Left renal cortex interstitium (tissue), 4 donors: Measurements from ENCODE around the gene SLC25A10. TPM values are rescaled to one million over a fixed set of nuclear protein-coding genes. Genes with fewer than 3 reads are reported as not detected.
"Not testable (repeated sequence)": the region's sequence is repeated elsewhere in the genome, so short reads cannot be mapped to it uniquely, and the experiment has no call there.

Experiments
- DNase-seq, 4 donors: peaks; one replicate each; pipeline ENCODE4 v3.0.0-alpha.2; 2013; ENCODE audit warnings: low read depth in 4 of 4, low spot score in 2 of 4, missing footprints in 1 of 4
- polyA plus RNA-seq, 4 donors: library from polyadenylated mRNA; unstranded; fragments of 120-200 nt; gene quantifications; one replicate each; pipeline ENCODE4 v1.2.1, GENCODE V29; 2013; ENCODE audit not compliant: insufficient read length in 4 of 4

The SLC25A10 gene
- polyA plus RNA-seq, 4 donors, result 11.7 to 22.9 (median 20.5) TPM

- no peak for DNase-seq
These were observed 7.6 kb downstream of the SLC25A10 start for GRCh38 chr17:81719410-81720266.

- DNase-seq, result no peak
These were observed 8.4 kb downstream of the SLC25A10 start for GRCh38 chr17:81720267-81721071.

- no peak for DNase-seq
These were observed 10.4 kb downstream of the SLC25A10 start for GRCh38 chr17:81722184-81723120.

- DNase-seq, result no peak
These were observed 11.6 kb downstream of the SLC25A10 start for GRCh38 chr17:81723651-81724209.

GRCh38 chr17:81725439-81725838 lies 13.4 kb downstream of the SLC25A10 start:
- DNase-seq, result no peak

- DNase-seq, result no peak
These were observed 13.9 kb downstream of the SLC25A10 start for GRCh38 chr17:81726004-81726403.

DNA sequence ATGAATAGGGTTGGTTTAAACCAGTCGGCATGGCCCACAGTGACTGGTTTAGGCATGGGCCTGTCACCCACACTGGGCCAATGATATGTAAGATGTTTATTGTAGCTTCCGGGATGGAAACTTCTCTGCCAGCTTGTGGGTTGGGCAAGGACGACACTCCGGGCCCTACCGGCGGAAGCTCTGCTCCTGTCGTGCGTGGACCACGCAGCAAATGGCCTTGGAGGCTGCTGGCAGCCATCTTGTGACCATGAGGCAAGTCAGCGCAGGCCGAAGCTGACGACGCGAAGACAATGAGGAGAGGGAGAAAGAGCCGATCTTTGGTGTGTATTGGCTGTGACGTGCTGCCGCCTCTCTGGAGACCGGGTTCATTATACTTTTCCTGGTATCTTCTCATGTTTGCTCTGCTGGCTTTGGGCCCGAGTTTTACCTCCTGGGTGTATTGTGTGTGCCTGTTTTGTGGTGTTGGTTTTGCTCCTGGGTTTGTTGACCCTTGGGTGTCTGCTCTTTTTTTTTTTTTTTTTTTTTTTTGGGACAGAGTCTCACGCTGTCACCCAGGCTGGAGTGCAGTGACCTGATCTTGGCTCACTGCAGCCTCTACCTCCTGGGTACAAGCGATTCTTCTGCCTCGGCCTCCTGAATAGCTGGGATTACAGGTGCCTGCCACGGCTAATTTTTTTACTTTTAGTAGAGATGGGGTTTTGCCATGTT lies 15.4 kb downstream of the SLC25A10 start:
- no peak for DNase-seq

DNA sequence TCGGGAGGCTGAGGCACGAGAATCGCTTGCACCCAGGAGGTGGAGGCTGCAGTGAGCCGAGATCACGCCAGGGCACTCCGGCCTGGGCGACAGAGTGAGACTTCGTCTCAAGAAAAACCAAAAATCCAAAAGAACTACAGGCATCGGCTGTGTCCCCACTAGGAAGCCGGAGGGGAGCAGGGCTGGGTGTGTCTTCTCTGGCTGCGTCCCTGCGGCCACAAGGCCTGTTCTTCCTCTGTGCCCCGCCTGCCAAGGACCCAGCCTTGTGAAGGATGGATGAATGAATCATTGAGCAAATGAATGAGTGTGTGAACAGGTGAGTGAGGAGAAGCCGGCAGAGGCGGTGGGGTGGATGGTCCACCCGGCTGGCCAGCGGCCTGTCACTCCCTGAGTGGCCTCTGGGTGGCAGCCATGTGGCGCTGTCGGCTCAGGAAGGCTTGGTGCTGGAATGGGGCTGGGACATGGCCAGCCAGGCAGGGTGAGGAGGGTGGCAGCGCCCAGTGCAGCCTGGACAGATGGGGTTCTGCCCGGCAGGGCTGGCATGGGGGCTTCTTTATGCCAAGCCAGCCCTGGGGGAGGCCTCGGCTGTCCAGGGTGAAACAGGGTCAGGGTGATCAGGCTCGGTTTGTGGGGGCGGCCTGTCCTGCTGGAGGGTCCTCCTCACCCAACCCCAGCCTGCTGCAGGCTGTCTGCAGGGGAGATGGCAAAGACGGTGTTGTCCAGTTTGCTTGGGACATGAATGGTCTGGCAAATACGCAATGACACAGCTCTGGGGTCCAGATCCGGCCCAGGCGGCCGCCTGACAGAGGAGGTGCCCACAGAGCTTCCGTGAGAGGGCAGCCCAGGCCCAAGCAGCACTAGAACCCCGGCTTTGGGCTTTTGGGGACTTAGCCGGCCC lies 21.7 kb downstream of the SLC25A10 start:
- no peak for DNase-seq

GRCh38 chr17:81734405-81735263 lies 22.6 kb downstream of the SLC25A10 start:
- DNase-seq, result no peak

DNA sequence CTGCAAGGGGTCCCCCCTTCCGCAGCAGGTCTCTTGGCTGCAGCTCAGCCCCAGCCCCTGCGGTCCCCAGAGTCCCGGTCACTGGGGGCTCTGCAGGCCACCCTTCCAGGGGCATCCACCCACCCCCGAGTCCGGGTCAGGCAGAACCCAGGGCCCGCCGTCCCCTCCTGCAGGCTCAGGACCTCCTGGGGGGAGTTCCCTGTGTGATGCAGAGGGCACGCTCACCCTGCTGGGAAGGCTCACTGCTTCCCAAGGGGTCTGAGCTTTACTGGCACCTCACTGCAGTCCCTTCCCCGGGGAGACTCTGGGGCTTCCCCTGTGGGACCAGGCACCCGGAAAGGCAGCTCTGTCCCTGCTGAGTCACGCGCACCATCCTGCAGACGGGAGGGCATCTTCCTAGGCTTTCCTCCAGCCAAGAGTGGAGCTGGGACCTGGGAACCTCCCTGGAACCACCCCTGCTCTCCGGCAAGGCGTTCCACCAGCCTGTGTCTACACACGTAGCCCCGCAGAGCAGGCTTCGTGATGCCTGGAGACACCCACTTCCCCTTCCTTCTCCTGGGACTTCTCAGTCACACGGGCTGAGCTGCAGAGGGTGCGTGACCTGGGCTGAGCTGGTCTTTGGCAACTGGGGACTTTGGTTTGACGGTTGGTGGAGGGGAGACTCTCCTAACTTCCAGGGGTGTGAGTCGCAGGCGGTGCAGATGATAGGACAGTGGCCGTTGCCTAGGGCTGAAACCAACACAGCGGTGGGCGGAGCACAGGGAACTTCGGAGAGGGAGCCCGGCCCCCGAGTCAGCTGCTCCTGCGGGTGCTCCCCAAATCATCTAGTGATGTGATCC lies 23.4 kb downstream of the SLC25A10 start:
- DNase-seq, result no peak

DNA sequence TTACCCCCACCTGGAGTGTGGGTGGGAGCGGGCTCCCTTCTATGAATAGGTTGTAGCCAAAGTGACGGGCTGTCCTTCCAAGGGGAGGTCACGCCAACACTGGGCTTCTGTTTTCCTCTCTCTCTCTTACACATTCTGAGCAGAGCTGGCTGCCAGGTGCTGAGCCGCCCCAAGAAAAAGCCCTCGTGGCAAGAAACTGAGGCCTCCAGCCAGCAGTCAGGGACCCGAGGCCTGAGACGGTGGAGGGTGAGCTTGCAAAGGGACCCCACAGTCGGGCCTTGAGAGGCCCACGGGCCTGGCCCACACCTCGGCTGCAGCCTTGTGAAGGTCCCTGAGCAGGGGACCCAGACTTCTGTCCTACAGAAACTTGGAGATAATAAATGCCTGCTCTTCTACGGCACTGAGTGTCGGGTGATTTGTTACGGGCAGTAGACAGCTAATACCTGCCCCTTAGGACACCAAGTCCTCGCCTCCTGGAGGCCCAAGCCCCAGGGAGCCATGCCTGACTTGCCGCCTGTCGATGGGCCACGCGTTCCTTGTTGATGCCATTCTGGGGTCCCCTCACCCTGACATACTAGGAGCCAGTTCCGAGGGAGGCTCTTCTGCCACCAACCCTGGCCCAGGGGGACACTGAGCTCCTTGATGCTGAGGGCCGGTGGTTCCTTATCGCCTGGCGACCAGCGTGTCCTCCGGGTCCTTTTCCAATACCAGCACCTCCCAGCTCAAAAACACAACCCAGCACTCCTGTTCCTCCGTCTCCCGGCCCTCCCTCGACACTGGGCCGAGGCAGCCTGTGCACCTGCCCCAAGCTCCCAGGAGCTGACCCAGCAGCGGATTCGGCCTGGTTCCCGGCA lies 26.1 kb downstream of the SLC25A10 start:
- no peak for DNase-seq

DNA sequence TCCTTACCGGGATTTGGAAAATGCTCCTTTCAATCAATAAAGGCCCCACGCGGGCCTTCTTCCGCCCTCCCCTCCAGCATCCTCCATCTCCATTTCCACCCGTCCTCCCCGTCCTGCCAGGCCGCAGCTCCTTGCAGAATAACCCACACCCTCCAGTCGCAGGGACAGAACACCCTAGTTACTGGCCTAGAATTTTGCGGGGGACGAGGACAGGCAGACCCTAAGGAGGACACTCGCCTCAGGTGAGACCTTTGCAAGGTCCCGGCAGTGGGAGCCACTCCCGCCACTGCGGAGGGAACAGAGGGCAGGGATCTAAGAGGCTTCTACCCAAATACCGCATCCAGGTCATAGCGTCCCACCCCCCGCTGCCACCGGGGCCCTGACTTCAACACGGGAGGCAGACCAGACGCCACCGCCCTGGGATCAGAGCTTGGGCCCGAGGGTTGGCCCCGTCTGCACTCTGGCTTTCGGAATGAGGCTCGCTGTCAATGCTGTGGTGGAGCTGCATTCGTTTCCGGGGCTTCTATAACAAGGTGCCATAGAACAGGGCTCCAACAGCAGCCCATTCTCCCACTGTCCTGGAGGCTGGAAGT lies 26.8 kb downstream of the SLC25A10 start:
- no peak for DNase-seq

GRCh38 chr17:81739593-81739992 lies 27.5 kb downstream of the SLC25A10 start:
- DNase-seq, result not testable (repeated sequence)

- DNase-seq, result no peak
These were observed 28.4 kb downstream of the SLC25A10 start for GRCh38 chr17:81740395-81740961.

DNA sequence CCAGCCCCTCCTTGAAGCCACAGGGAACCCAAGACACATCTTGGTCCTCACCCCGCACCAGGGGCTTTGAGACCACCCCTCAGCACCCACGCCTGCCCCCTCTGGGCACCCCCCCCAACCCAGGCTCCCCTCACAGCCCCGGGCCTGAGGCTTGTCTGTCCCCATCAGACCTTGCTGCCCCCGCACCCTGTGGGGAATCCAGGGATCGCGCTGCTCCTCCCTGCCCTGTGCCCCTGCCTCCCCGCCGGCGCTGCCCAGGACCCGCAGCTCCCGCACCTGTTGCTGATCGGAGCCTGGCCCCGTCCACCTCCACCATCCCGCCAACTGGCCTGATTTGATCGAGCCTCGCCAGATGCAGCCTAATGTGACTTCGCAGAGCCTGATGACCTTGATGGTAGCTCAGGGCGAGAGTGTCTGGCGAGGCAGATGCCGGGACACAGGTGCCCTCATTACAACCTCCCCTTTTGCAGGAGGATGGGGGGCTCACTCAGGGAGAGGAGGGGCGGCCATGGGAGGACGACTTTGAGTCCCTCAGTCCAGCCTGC lies 29.0 kb downstream of the SLC25A10 start:
- DNase-seq, result no peak
